RKO (cell line): ENCODE measurements around the gene FRMD7.
"Not testable (repeated sequence)": the region's sequence is repeated elsewhere in the genome, so short reads cannot be mapped to it uniquely, and the experiment has no call there.

Source experiments
- DNase-seq: peaks from one replicate; pipeline ENCODE4 v3.0.0-alpha.2; 2016; ENCODE audit warnings: low spot score

The FRMD7 gene, protein sequence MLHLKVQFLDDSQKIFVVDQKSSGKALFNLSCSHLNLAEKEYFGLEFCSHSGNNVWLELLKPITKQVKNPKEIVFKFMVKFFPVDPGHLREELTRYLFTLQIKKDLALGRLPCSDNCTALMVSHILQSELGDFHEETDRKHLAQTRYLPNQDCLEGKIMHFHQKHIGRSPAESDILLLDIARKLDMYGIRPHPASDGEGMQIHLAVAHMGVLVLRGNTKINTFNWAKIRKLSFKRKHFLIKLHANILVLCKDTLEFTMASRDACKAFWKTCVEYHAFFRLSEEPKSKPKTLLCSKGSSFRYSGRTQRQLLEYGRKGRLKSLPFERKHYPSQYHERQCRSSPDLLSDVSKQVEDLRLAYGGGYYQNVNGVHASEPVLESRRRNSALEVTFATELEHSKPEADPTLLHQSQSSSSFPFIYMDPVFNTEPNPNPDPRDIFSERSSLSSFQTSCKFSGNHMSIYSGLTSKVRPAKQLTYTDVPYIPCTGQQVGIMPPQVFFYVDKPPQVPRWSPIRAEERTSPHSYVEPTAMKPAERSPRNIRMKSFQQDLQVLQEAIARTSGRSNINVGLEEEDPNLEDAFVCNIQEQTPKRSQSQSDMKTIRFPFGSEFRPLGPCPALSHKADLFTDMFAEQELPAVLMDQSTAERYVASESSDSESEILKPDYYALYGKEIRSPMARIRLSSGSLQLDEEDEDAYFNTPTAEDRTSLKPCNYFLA

DNA sequence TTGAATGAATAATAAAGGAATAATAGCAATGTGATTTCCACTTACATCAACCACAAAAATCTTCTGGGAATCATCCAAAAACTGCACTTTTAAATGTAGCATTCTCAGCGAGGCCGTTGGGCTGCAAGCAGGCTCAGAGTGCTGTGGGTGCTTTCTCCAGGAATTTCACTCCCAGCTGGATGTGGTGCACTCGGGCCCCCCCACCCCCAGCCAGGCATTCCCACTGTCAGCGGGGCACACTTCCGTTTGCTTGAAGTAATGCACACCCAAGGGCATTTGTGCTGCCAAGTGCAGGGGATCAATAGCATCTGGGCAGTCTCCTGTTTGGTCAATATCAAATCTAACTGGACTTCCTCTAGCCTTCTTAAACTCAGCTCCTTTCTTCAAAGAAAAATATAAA, at the start of gene FRMD7:
FRMD7 (minus strand) TSS at position 278 of the 400 bp plus-strand sequence; CDS start at position 102, 176 bp downstream.
- no peak for DNase-seq

DNA sequence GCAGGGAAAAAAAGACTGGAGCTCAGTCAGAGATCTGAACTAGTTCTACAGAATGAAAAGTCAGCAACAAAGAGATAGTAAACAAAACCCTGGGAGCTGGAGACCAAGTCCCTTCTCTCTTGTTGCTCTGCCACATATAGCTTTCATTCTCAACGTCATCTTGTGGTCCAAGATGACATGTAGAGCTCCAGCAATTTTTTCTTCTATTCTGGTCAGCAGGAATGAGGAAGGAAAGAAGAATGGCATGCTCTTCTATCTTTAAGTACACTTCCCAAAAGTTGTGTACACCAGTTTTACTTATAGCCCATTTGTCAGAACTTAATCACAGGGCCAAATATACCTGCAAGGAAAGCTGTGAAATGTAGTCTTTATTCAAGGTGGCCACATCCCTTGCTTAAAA, 45.8 kb upstream of the FRMD7 start:
- DNase-seq = no peak

DNA sequence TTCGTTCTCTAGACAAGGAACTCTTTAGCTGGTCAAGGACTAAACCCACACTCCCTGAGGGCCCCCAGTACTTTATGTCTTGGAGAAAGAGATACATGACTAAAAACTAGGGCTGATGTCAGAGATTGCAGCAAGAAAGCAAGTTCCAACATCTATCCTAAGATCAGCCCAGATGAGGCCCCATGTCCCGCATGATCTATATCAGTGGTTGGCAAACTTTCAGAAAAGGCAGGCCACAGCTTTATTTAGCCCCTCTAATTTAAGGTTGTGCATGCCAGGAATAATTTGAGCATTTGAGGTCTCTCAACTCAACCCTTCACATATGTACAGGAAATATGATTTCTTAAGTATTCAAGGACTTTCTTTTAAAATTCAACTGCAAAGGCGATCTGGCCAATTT, 44.1 kb upstream of the FRMD7 start:
- DNase-seq = no peak

DNA sequence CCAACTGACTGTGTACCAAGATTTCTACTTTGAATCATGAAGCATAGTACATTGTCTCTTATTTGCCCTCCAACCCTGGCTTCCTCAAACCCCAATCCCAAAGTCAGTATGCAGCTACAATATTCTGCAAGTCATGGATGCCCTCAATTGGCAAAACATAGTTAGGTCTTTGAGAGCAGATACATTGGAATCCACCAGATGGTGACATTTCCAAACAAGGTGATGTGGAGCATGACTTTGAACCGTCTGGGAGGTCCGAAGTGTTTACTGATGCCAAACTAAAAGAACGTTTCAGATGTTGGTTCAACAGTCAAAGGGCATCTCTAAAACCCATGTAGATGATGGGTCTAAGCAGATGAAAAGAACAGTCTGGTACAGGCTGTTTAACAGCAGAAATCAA, 43.7 kb upstream of the FRMD7 start:
- no peak for DNase-seq

DNA sequence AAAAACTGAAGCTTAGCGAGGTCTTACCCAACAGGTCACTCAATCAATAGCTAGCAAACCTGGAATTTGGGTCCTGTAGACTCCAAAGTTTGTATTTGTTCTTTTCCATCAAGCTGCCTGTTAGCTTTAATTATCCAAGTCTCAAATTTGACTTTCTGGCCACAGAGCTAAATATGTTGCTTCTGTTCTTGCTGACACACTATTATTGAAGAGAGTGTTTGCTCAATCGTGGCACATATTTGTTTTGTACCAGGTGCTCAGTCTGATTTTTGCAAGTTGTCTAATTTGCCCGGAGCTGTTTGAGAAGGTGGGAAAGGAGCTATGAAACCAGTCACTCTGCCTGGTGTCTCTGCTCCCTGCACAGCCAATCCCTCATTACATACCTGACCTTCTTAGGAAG, 41.7 kb upstream of the FRMD7 start:
- no peak for DNase-seq

DNA sequence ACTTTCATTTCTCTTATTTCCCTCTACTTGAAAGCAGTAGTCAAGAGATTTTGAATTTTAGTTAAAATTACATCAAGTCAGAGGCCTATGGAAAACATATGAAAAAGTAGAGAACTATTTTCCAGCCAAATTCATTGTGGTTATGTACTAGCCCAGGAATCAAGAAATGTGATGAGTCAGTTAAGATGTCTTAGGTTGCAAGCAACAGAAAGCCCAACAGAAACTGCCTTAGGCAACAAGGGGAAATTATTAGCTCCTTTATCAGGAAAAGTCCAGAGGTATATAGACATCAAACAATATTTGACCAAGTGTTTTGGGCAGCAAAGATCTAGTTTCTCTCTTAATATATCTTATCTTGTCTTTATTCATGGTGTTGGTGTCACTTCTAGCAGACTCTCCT, 37.8 kb upstream of the FRMD7 start:
- no peak for DNase-seq

DNA sequence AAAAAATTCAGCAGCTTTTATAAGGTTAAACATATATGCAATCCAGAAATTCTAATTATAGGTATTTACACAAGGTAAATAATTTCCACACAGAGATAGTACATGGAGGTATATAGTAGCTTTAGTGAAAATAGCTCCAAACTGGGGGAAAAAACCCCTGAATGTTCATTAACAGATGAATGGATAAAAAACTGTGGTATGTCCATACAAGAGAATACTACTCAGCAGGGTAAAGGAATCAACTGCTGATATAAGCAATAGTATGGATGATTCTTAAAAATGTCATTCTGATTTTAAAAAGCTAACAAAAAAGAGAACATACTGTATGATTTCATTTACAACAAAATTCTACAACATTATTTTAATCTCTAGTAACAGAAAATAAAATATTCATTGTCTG, 37.2 kb upstream of the FRMD7 start:
- no peak for DNase-seq

DNA sequence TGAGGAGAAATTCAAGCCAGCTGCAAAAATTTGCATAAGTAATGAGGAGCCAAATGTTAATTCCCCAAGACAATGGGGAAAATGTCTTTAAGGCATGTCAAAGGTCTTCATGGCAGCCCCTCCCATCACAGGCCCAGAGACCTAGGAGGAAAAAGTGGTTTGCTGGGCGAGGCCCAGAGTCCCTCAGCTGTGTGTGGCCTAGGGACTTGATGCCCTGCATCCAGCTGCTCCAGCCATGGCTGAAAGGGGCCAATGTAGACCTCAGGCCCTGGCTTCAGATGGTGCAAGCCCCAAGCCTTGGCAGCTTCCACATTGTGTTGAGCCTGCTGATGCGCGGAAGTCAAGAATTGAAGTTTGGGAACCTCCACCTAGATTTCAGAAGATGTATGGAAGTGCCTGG, 35.3 kb upstream of the FRMD7 start:
- not testable (repeated sequence) for DNase-seq

DNA sequence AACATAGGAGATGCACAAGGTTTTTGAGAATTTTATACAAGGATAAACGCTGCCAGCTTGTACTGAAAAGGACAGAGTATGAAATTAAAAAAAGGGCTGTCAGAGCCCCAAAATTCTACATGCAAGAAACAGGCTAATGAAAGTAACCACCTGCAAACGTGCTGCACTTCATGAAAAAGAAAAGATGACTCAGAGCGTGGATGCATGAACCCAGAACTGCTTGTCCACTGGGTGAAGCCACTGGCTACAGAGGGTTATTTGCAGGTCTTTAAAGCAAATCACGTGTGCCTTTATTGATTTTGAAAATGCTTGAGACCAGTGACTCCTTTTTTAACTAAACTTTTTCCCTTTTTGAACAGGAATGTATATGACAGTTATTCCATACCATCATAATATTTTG, 25.3 kb upstream of the FRMD7 start:
- no peak for DNase-seq

DNA sequence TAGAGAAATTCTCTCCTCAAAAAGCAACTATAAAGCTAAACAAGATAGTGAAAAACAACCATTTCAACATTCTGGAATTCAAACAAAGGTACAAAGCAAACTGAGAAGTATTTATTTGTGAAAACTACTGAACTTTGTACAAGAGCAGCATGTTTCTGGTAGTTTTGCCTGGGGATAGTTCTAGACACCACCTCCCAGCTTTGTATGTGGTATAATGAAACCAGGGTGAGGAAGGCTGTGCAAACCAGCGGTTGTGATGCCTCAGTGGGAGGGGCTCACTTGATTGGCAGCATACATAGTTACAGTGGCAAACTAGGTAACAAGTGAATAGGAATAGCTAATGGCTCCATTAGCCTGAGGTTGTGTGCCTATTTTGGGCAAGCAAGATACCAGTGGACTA, 18.6 kb upstream of the FRMD7 start:
- DNase-seq = no peak

DNA sequence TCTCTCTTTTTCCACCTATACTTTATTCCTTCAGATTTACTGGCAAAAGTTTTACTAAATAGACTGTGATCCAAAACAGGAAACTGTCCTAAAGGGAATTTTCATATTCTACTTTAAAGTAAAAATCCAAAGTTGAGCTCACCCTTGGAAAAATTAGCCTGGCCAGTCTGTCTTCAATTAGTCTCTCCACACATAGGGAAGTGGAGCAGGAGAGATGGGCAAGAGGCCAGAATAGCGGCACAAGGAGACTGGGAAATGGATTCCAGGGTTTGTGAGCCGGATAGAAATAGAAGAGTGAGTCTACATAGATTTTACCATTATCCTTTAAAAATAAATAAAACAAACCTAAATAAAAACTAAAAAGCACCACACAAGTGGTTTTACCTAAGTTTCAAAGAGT, 16.2 kb upstream of the FRMD7 start:
- DNase-seq = no peak

DNA sequence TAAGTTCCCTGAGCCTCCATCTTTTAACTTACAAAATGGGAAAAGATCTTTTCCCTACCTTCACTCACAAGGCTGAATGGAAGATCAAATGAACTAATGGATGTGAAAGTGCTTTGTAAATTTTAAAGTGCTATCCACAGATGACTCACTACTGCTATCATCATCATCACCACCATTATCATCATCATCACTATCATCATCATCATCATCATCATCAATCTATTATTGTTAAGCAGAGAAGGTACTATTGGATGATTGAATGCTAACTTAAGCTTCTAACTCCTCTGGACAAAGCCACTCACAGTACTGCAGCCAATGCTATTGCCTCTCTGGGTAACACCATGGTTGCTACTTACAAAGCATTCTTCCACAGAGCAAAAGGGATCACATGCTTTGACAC, 1.9 kb downstream of the FRMD7 start:
- no peak for DNase-seq

DNA sequence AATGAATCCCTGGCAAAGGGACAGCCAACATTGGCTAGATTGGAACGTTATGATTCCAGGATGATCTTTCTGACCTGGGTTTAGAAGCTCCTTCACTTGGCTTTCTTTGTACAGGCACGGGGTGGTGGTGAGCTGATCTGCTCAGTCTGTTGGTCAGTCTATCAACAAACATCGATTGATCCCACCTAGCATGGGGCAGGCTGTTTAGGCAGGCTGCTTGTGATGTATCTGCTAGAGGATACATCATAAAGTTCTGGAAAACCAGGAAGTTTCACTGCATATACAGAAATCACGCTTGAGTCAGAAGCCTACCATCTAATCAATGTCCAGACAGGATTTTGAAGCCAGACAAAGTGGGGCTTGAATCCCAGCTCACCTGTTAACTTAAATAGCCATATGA, 6.9 kb downstream of the FRMD7 start:
- no peak for DNase-seq

DNA sequence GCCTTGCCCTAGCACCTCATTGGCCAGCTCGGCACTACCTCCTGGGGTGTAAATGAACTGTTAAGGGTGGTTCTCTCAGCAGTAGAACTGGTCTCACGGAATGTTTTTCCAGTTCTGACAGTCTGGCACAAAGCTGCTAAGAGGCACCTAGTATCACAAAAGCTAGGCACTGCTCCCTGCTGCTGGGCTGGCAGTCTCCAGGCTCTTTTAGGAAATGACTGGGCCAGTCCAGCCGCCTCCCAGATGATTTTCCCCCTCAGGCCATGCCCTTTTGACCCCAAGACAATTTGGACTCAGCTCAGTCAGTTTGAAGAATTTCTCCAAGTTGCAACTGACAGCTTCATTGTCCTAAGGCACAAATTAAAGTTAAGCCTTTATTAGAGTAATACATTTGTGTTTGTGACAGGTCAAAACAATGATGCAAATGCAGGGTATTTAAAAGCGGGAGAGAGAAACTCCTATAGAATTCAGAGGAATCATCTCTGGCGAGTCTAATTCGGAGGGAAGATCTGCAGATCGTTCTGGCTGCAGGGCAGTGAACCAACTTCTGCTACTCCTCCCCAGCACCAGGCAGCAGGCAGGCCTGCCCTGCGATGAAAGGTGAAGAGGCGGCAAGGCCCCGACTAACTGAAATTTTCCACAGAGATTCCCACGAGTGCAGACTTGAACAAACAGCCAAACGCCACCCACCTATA, 7.9 kb downstream of the FRMD7 start:
- DNase-seq = no peak

DNA sequence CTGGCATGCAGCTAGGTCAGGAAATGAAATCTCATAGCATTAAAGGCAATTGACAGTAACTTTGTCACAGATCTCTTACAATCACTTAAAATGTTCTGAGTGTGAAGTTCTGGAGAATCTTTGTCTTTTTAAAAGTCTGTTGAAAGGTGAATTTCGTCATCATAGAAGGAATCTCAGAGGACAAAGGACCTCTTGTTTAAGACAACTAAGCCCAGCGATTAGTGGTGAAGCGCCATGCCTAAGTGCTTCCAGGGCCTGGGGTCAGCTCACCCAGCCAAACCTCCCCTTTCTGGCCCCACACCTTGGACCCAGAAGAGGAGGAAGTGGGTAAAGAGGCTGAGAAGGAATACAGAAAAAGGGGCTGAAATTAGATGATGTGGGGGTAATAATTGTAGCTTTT, 8.5 kb downstream of the FRMD7 start:
- no peak for DNase-seq

DNA sequence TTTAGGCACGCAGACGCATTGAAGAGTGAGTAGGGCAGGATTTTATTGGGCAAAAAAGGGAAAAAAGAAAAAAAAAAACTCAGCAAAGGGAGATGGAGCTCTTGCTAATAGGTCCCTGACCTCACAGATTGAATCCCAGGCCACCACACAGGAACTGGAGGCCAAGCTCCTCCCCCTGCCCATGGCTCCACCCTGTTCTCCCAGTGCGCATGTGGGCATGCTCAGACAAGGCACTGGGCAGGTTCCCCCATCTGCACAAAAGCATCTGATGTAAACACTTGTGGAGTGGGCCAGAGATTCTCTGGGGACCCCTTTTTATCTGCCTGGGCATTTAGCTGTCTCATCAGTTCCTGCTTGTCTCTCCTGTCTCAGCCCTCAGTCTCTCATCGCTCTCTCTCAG, 9.5 kb downstream of the FRMD7 start:
- DNase-seq = no peak

DNA sequence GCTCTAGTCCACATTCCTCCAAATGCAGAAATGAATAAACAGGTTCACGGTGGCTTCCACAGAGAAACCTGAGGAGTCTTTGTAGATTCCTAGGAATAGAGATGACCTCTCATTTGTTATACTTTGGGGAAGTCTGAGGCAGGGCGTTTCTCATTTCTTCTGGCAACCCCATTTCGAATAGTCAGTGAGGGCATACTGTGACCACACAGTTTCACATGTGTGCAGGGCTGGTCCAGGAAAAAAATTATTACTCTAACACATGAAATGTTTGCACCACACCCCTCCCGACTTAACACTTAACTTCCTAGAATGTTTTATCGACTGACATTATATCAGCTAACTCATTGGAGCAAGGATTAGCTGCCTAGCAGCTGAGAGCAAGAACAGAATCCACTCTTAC, 12.0 kb downstream of the FRMD7 start:
- no peak for DNase-seq

DNA sequence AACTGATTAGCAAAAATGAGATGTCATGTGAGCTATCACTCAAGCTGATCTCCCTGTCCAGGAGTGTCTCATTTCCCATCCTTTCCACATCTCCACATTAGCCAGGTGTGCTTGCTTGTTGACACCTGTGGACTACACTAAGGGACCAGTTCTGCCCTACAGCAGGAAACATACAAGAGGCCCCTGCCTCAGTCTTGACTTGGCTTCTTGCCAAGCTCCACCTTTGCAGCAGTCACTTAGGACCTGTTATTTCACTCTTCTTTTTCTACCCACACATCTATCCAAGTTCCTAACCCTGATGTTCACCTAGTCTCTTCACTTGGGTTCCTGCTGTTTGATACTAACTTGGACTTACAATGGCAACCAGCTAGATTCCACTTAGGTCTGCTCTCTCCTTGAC, 13.2 kb downstream of the FRMD7 start:
- DNase-seq = no peak

DNA sequence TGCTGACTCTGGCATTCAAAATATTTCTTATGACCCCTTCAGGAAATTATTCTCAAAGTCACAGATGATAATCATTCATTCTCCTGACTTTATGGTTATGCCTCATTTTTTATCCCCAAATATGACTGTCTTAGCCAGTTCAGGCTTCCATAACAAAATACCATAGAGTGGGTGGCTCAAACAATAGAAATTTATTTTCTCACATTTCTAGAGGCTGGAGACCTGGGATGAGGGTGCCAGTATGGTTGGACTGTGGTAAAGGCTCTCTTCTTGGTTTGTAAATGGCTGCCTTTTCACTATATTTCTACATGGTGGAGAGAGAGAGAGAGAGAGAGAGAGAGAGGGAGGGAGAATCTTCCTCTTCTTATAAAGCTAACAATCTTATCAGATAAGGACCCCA, 20.5 kb downstream of the FRMD7 start:
- no peak for DNase-seq

DNA sequence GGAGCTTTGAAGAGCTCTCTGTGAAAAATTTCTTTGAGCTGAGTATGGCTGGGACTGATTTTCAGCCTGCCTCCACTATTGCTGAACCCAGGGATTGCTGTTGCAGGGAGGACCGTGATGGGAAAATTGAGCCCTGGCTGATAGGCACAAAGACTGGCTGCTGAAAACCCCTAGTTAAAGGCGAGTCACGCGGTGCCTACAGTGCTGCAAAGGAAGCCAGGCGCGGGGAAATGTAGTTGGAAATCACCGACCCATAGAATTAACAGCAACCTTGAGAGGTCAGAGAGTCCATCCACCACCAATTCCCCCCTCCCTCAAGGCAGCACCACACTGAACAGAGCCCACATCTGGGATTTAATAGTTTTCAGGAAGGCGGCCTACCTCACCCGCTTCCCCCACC, 26.0 kb downstream of the FRMD7 start:
- DNase-seq = no peak

DNA sequence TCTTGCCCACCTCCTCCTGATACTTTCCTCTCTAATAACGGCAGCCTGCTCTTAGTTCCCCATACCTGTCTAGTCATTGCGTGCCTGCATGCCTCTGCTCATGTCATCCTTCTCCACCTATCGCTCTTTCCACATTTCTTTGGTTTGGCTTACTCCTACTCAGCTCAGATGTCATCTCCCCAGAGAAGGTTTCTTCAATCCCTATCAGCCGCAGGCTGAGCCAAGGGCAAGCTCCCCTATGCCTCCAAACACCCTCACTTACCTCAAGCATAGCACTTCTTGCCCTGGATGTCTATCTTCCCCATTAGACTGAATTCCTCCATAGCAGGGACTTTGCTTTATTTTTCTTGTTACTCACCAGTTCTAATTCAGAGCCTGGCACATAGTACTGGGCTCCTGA, 26.6 kb downstream of the FRMD7 start:
- no peak for DNase-seq

DNA sequence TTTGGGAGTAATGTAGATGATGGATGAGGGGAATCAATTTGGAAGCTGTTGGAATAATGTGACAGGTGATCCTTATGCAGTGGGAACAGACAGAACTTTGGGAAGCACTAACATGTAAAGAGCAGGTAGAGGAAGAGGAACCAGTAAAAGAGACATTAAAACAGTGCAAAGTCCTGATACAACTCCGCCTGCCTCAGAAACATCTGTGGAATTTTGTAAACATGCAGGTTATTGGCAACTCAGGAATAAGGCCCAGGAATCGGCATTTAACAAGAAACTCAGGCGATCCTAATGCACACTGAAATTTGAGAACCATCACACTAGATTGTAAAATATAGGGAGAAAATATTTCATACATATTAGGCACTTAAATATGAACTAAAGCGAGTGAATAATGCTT, 29.1 kb downstream of the FRMD7 start:
- not testable (repeated sequence) for DNase-seq

DNA sequence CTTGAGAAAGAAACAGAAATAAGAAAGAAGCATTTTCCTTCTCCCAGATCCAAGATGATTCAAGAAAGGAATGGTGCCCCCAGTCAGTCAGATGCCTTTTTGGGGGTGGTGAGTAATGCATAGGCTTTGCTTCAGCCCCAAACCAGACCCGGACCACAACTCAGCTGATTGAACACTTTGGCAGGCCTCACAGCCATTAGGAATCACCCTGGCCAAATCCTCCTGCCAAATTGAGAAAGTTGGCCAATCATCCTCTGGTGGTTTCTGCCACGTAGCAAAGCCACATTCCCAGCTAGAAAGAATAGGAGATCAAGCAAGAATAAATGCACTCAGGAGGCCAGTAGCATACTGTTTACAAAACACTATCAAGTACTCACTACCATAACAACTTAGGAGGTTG, 33.7 kb downstream of the FRMD7 start:
- no peak for DNase-seq
